ENCODE results near the gene PFKP. TPM values are rescaled to one million over a fixed set of nuclear protein-coding genes. Genes with fewer than 3 reads are reported as not detected.

PFKP gene
- polyA plus RNA-seq = 10 to 100 TPM in 1 of 3 donors, 1 to 10 TPM in 2; 9.6 to 21.0 (median 9.8) TPM

- no peak within 1 kb of the TSS for H3K27ac ChIP-seq (ENCODE audit: low read depth, low read length)
- 1% methylated on average over 52 to 86 of the region's 86 CpGs for WGBS, 3 donors
These were observed at the start of gene PFKP for GRCh38 chr10:3067118-3067858. TSS of gene PFKP (plus strand) at chr10:3067548. CDS start at chr10:3067596, 48 bp downstream.

- no peak overlapping the region for H3K27ac ChIP-seq (ENCODE audit: low read depth, low read length)
- 71 to 81% (median 78%) methylated on average over 4 of the region's 4 CpGs for whole genome bisulfite sequencing, 3 donors
These were observed 49.1 kb upstream of the PFKP start for GRCh38 chr10:3018247-3018646.

- WGBS, 3 donors = 93 to 95% (median 93%) methylated on average over 15 of the region's 15 CpGs
- H3K27ac ChIP-seq (ENCODE audit: low read depth, low read length) = no peak overlapping the region
These were observed 47.0 kb upstream of the PFKP start for GRCh38 chr10:3020311-3020710.

GRCh38 chr10:3020881-3021280 lies 46.5 kb upstream of the PFKP start:
- no peak overlapping the region for H3K27ac ChIP-seq (ENCODE audit: low read depth, low read length)
- WGBS, 3 donors = 90 to 95% (median 90%) methylated on average over 19 of the region's 19 CpGs

GRCh38 chr10:3022027-3022426 lies 45.3 kb upstream of the PFKP start:
- WGBS, 3 donors = 51 to 55% (median 54%) methylated on average over 3 of the region's 3 CpGs
- no peak overlapping the region for H3K27ac ChIP-seq (ENCODE audit: low read depth, low read length)

GRCh38 chr10:3023892-3024291 lies 43.5 kb upstream of the PFKP start:
- 78 to 91% (median 90%) methylated on average over 2 of the region's 2 CpGs for WGBS, 3 donors
- H3K27ac ChIP-seq (ENCODE audit: low read depth, low read length) = no peak overlapping the region

- 50 to 55% (median 55%) methylated on average over 6 of the region's 6 CpGs for WGBS, 3 donors
- H3K27ac ChIP-seq (ENCODE audit: low read depth, low read length) = no peak overlapping the region
These were observed 42.2 kb upstream of the PFKP start for GRCh38 chr10:3025026-3025683.

GRCh38 chr10:3027866-3028265 lies 39.5 kb upstream of the PFKP start:
- H3K27ac ChIP-seq (ENCODE audit: low read depth, low read length) = no peak overlapping the region
- 56 to 65% (median 59%) methylated on average over 3 of the region's 3 CpGs for WGBS, 3 donors

- WGBS, 3 donors = 87 to 91% (median 89%) methylated on average over 11 of the region's 11 CpGs
- no peak overlapping the region for H3K27ac ChIP-seq (ENCODE audit: low read depth, low read length)
These were observed 38.9 kb upstream of the PFKP start for GRCh38 chr10:3028441-3028840.

- WGBS, 3 donors = 46 to 61% (median 58%) methylated on average over 5 of the region's 5 CpGs
- H3K27ac ChIP-seq (ENCODE audit: low read depth, low read length) = no peak overlapping the region
These were observed 36.6 kb upstream of the PFKP start for GRCh38 chr10:3030765-3031164.

- 55 to 69% (median 58%) methylated on average over 4 of the region's 4 CpGs for WGBS, 3 donors
- no peak overlapping the region for H3K27ac ChIP-seq (ENCODE audit: low read depth, low read length)
These were observed 35.9 kb upstream of the PFKP start for GRCh38 chr10:3031490-3031889.

- WGBS, 3 donors = 70 to 75% (median 72%) methylated on average over 5 of the region's 5 CpGs
- no peak overlapping the region for H3K27ac ChIP-seq (ENCODE audit: low read depth, low read length)
These were observed 33.4 kb upstream of the PFKP start for GRCh38 chr10:3033925-3034324.

- 50 to 70% (median 52%) methylated on average over 4 of the region's 4 CpGs for WGBS, 3 donors
These were observed 32.7 kb upstream of the PFKP start for GRCh38 chr10:3034616-3035015.

GRCh38 chr10:3036155-3037021 lies 31.0 kb upstream of the PFKP start:
- WGBS, 3 donors = 55 to 62% (median 62%) methylated on average over 8 of the region's 8 CpGs
- H3K27ac ChIP-seq (ENCODE audit: low read depth, low read length) = no peak overlapping the region

More at GRCh38 chr10:3034616-3035015, 32.7 kb upstream of the PFKP start:
- H3K27ac ChIP-seq (ENCODE audit: low read depth, low read length) = no peak overlapping the region

GRCh38 chr10:3037182-3037581 lies 30.2 kb upstream of the PFKP start:
- WGBS, 3 donors = 84 to 86% (median 86%) methylated on average over 4 of the region's 4 CpGs
- H3K27ac ChIP-seq (ENCODE audit: low read depth, low read length) = no peak overlapping the region

GRCh38 chr10:3040069-3040468 lies 27.3 kb upstream of the PFKP start:
- H3K27ac ChIP-seq (ENCODE audit: low read depth, low read length) = no peak overlapping the region
- WGBS, 3 donors = 50 to 67% (median 65%) methylated on average over 1 of the region's 1 CpG

GRCh38 chr10:3042589-3042988 lies 24.8 kb upstream of the PFKP start:
- 62 to 82% (median 63%) methylated on average over 10 of the region's 10 CpGs for WGBS, 3 donors
- H3K27ac ChIP-seq (ENCODE audit: low read depth, low read length) = no peak overlapping the region

- no peak overlapping the region for H3K27ac ChIP-seq (ENCODE audit: low read depth, low read length)
- WGBS, 3 donors = 22 to 31% (median 27%) methylated on average over 16 of the region's 16 CpGs
These were observed 23.6 kb upstream of the PFKP start for GRCh38 chr10:3043512-3044368.

Measured in adipose tissue (tissue), 3 donors.